Parathyroid adenoma (tissue), 2 donors: Measurements from ENCODE around the gene EMP2.

Experiments used
- H2AFZ ChIP-seq: fragments of 300-600 bp; sonication (generic); one replicate; pipeline ENCODE4 v1.7.0; 2017; ENCODE audit warnings: antibody characterized with exemption, mild to moderate bottlenecking
- H3K27ac ChIP-seq: fragments of 300-600 bp; sonication (generic); one replicate; pipeline ENCODE4 v1.7.0; 2017
- H3K27me3 ChIP-seq: fragments of 300-600 bp; sonication (generic); one replicate; pipeline ENCODE4 v1.7.0; 2017; ENCODE audit warnings: low read length; ENCODE audit not compliant: control insufficient read depth, insufficient read depth
- H3K36me3 ChIP-seq: fragments of 300-600 bp; sonication (generic); one replicate; pipeline ENCODE4 v1.7.0; 2017; ENCODE audit warnings: low read length; ENCODE audit not compliant: control insufficient read depth, insufficient read depth
- H3K4me1 ChIP-seq: fragments of 300-600 bp; sonication (generic); one replicate; pipeline ENCODE4 v1.7.0; 2017; ENCODE audit warnings: control low read depth
- H3K4me2 ChIP-seq: fragments of 300-600 bp; sonication (generic); one replicate; pipeline ENCODE4 v1.7.0; 2017; ENCODE audit warnings: low read length
- H3K4me3 ChIP-seq: fragments of 300-600 bp; sonication (generic); one replicate; pipeline ENCODE4 v1.7.0; 2017; ENCODE audit warnings: low read depth, low read length
- H3K79me2 ChIP-seq: fragments of 300-600 bp; sonication (generic); one replicate; pipeline ENCODE4 v1.7.0; 2017; ENCODE audit warnings: control low read depth
- H3K9ac ChIP-seq: fragments of 300-600 bp; sonication (generic); one replicate; pipeline ENCODE4 v1.7.0; 2017; ENCODE audit warnings: mild to moderate bottlenecking
- H3K9me3 ChIP-seq: fragments of 300-600 bp; sonication (generic); one replicate; pipeline ENCODE4 v1.7.0; 2017; ENCODE audit warnings: low read length; ENCODE audit not compliant: control insufficient read depth
- CTCF ChIP-seq: fragments of 300-600 bp; sonication (generic); IDR thresholded peaks from one replicate; pipeline ENCODE4 v1.7.0; 2017; ENCODE audit warnings: antibody characterized with exemption, mild to moderate bottlenecking
- donor health status: primary hyperparathyroidism.

EMP2 gene

GRCh38 chr16:10598157-10598556 is 17.8 kb upstream of the EMP2 start:
- Histone ChIP-seq H3K4me1 (peaks cover 3% of the 10 kb centered on the region), H3K27ac (no peak overlapping the region)

DNA sequence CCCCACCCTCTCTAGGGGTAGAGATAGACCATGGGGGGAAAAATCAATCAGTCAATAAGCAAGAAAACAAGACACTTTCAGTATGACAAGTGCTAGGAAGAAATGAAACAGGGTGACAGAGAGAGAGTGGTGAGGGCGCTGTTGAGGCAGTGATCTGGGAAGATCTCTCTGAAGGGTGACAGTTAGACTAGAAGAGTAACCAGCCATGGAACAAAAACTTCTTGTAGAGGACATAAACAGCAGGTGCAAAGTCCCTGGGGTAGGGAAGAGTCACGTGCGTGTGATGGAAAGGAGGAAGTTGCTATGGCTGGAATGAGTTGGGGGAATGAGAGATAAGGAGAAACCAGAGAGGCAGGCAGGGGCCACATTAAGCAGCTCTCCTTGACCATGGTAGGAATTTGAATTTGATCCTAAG is 16.8 kb upstream of the EMP2 start:
- TF ChIP-seq CTCF, result no peak
- no peak overlapping the region for H3K4me3 ChIP-seq
- no peak overlapping the region for H2AFZ ChIP-seq
- no peak overlapping the region for H3K4me2 ChIP-seq
- H3K4me1 ChIP-seq, result peaks cover 3% of the 10 kb centered on the region
- H3K27ac ChIP-seq, result no peak overlapping the region
- no peaks in the 10 kb centered on the region for H3K9me3 ChIP-seq
- no peaks in the 10 kb centered on the region for H3K36me3 ChIP-seq
- no peak overlapping the region for H3K9ac ChIP-seq
- H3K27me3 ChIP-seq, result no peaks in the 10 kb centered on the region
- H3K79me2 ChIP-seq, result no peaks in the 10 kb centered on the region

More at GRCh38 chr16:10598157-10598556, 17.8 kb upstream of the EMP2 start:
- H3K79me2 ChIP-seq, result no peaks in the 10 kb centered on the region
- H3K9ac ChIP-seq, result no peak overlapping the region
- H3K4me3 ChIP-seq, result no peak overlapping the region
- no peaks in the 10 kb centered on the region for H3K36me3 ChIP-seq
- TF ChIP-seq CTCF, result no peak
- H3K9me3 ChIP-seq, result no peaks in the 10 kb centered on the region
- no peak overlapping the region for H2AFZ ChIP-seq
- no peaks in the 10 kb centered on the region for H3K27me3 ChIP-seq
- H3K4me2 ChIP-seq, result no peak overlapping the region

GRCh38 chr16:10594312-10594950 is 14.0 kb upstream of the EMP2 start:
- TF ChIP-seq CTCF, result no peak
- Histone ChIP-seq H3K4me3 (no peak overlapping the region), H3K27ac (no peak overlapping the region)

GRCh38 chr16:10592611-10593010 is 12.2 kb upstream of the EMP2 start:
- Histone ChIP-seq H3K4me3 (no peak overlapping the region), H3K9me3 (no peaks in the 10 kb centered on the region), H3K79me2 (no peaks in the 10 kb centered on the region), H3K4me1 (peaks cover 3% of the 10 kb centered on the region), H3K9ac (no peak overlapping the region), H3K36me3 (no peaks in the 10 kb centered on the region), H3K4me2 (no peak overlapping the region), H2AFZ (no peak overlapping the region), H3K27ac (no peak overlapping the region), H3K27me3 (no peaks in the 10 kb centered on the region)
- no peak for TF ChIP-seq CTCF

More at GRCh38 chr16:10594312-10594950, 14.0 kb upstream of the EMP2 start:
- H3K9me3 ChIP-seq, result no peaks in the 10 kb centered on the region
- H3K27me3 ChIP-seq, result no peaks in the 10 kb centered on the region
- H3K9ac ChIP-seq, result no peak overlapping the region
- no peaks in the 10 kb centered on the region for H3K36me3 ChIP-seq
- H3K4me2 ChIP-seq, result no peak overlapping the region
- no peak overlapping the region for H2AFZ ChIP-seq
- no peaks in the 10 kb centered on the region for H3K79me2 ChIP-seq
- peaks cover 3% of the 10 kb centered on the region for H3K4me1 ChIP-seq

DNA sequence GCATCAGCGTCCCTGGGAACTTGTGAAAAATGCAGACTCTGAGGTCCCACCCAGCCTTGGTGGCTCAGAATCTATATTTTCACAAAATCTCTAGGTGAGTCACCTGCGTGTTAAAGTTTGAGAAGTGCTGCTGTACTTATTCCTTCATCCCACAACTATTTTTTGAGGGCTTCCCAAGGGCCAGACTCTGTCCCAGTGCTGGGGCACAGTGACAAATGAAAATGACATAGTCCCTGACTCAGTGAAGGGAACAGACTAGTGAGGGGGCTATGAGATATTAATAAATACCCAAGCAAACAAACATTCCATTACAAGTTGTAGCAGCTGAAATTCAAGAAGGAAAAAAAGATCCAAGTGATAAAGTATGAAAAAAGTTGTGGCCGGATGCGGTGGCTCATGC is 9.9 kb upstream of the EMP2 start:
- Histone ChIP-seq H3K4me3 (no peak overlapping the region), H2AFZ (no peak overlapping the region), H3K4me1 (peaks cover 3% of the 10 kb centered on the region), H3K27ac (no peak overlapping the region), H3K36me3 (no peaks in the 10 kb centered on the region), H3K79me2 (no peaks in the 10 kb centered on the region), H3K9ac (no peak overlapping the region), H3K9me3 (no peaks in the 10 kb centered on the region), H3K4me2 (no peak overlapping the region), H3K27me3 (no peaks in the 10 kb centered on the region)
- TF ChIP-seq CTCF, result no peak
